Bronchus fibroblast of lung (primary cell): ENCODE results near the gene PGLYRP3. TPM values are rescaled to one million over a fixed set of nuclear protein-coding genes. Genes with fewer than 3 reads are reported as not detected.

Source experiments
- total RNA-seq: library from RNA; depleted of rRNA; stranded (reverse); fragments of >200 nt; gene quantifications from 2 replicates; pipeline ENCODE4 v1.2.3, GENCODE V29; 2015

The PGLYRP3 gene, protein sequence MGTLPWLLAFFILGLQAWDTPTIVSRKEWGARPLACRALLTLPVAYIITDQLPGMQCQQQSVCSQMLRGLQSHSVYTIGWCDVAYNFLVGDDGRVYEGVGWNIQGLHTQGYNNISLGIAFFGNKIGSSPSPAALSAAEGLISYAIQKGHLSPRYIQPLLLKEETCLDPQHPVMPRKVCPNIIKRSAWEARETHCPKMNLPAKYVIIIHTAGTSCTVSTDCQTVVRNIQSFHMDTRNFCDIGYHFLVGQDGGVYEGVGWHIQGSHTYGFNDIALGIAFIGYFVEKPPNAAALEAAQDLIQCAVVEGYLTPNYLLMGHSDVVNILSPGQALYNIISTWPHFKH
- not detected in 2 replicates for total RNA-seq

GRCh38 chr1:153312570-153313186 lies at the start of gene PGLYRP3:
Gene PGLYRP3 (minus strand): TSS chr1:153312952. CDS start chr1:153310665, 2,287 bp downstream.

GRCh38 chr1:153357853-153358690 lies 45.3 kb upstream of the PGLYRP3 start, which contains the start of gene S100A9:
Gene S100A9 (plus strand): TSS chr1:153357854. CDS start chr1:153358284, 430 bp downstream.

DNA sequence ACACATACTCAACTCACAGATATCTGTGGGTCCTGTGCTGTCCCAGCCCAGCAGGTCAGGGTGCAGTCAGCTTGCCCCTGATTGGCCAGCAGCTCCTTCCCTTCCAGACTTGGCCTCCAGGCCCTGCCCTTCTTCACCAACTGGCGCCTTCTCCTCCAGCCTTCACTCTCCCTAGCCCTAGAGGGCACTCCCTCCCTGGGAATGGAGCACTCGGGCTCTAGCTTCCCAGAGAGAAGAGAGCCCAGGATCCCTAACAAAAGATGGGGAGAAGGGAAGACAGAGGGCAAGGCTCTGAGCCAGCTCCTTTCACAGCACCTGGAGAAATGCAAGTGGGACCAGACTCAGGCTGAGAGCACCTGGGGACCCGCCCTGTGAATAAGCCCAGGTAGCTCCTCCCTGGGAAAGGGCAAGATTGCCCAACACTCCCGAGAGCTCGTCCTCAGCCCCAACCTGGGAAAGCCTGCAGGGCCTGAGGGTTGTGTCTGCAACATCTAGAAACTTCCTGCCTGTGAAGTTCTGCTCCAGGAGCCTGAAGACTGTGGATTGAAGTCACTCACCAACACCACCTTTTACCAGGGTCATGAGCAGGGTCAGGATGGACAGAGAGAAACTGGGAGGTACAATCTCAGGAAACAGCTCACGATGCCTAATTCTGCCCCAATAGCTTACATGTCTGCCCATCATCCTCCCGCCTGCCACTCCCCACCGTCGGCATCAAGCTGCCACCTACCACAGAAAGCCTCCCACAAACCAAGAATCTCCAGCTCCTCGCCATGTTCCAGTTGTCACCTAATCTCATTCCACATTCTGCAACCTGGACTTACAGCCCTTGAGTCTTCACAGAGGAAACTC lies 36.0 kb upstream of the PGLYRP3 start, which contains the start of gene PGLYRP4:
Gene PGLYRP4 (minus strand): TSS at position 331 of the 852 bp plus-strand sequence. CDS start 909 bp downstream, outside the sequence.

DNA sequence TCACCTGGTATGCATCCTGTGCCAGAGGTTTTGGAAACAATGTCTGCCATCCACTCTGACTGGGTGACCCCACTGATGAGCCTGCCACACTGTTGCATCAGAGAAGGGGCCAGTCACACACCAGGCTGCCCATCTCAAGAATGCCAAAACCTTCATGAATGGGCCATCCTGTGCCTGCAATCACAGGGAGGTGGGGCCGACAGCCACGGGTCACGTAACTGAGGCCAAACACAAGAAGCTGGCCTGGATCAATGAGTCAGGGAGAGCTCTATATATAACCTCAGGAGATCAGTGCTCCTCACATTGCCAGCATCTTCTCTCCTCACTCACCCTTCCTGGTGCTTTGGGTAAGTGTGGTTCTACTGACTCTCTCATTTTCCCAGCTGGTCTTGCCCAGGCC lies 53.4 kb downstream of the PGLYRP3 start, which contains the start of gene LORICRIN:
Gene LORICRIN (plus strand): TSS at position 301 of the 400 bp plus-strand sequence. CDS start 1,263 bp downstream, outside the sequence.

Other genes starting within 250 kb of the PGLYRP3 start
- not detected in 2 replicates for gene SPRR2B, start 241.3 kb downstream of the PGLYRP3 start, total RNA-seq
- gene SPRR2E, start 218.4 kb downstream of the PGLYRP3 start, total RNA-seq: not detected in 2 replicates
- not detected in 2 replicates for gene SPRR2F, start 199.4 kb downstream of the PGLYRP3 start, total RNA-seq
- gene SPRR2G, start 162.1 kb downstream of the PGLYRP3 start, total RNA-seq: not detected in 2 replicates
- gene LELP1, start 109.5 kb downstream of the PGLYRP3 start, total RNA-seq: not detected in 2 replicates
- gene PRR9, start 95.4 kb downstream of the PGLYRP3 start, total RNA-seq: not detected in 2 replicates
- not detected in 2 replicates for gene LORICRIN, start 53.3 kb downstream of the PGLYRP3 start, total RNA-seq
- gene PGLYRP4, start 35.9 kb upstream of the PGLYRP3 start, total RNA-seq: not detected in 2 replicates
- not detected in 2 replicates for gene S100A9, start 44.9 kb upstream of the PGLYRP3 start, total RNA-seq
- not detected in 2 replicates for gene S100A12, start 62.7 kb upstream of the PGLYRP3 start, total RNA-seq
- gene S100A8, start 78.1 kb upstream of the PGLYRP3 start, total RNA-seq: not detected in 2 replicates
- not detected in 2 replicates for gene S100A7A, start 103.6 kb upstream of the PGLYRP3 start, total RNA-seq
- gene S100A7, start 147.7 kb upstream of the PGLYRP3 start, total RNA-seq: not detected in 2 replicates
- 1,607 and 1,644 TPM in 2 replicates for gene S100A6, start 223.0 kb upstream of the PGLYRP3 start, total RNA-seq
- gene S100A5, start 228.0 kb upstream of the PGLYRP3 start, total RNA-seq: 1.3 TPM in 1 of 2 replicates, not detected in the other
- 108 and 141 TPM in 2 replicates for gene S100A4, start 232.9 kb upstream of the PGLYRP3 start, total RNA-seq
- 11.6 and 12.1 TPM in 2 replicates for gene S100A3, start 236.3 kb upstream of the PGLYRP3 start, total RNA-seq